Liver (tissue), 3 donors: ENCODE results near the gene CWF19L2.

Experiments
- ATF3 ChIP-seq: IDR thresholded peaks from 2 replicates; pipeline ENCODE4 v1.6.1; 2016; ENCODE audit warnings: antibody characterized with exemption
- EGR1 ChIP-seq, 2 donors: IDR thresholded peaks; 2 replicates each; pipeline ENCODE4 v1.6.1; 2016 to 2018; ENCODE audit warnings: antibody characterized with exemption in 2 of 2, low read depth in 2 of 2
- GABPA ChIP-seq, 2 donors: IDR thresholded peaks in 1 of 2; conservative IDR thresholded peaks in 1 of 2; 2 replicates each; pipeline ENCODE4 v1.6.1; 2016; ENCODE audit warnings: antibody characterized with exemption in 2 of 2, mild to moderate bottlenecking in 1 of 2, moderate library complexity in 1 of 2
- HNF4A ChIP-seq, 2 donors: conservative IDR thresholded peaks; 2 replicates each; pipeline ENCODE4 v1.6.1; 2016; ENCODE audit warnings: antibody characterized with exemption in 2 of 2, mild to moderate bottlenecking in 2 of 2
- JUND ChIP-seq, 2 donors: IDR thresholded peaks; 2 replicates each; pipeline ENCODE4 v1.6.1; 2016; ENCODE audit warnings: antibody characterized with exemption in 2 of 2
- RAD21 ChIP-seq, 2 donors: IDR thresholded peaks; 2 replicates each; pipeline ENCODE4 v1.6.1; 2016; ENCODE audit warnings: antibody characterized with exemption in 2 of 2, mild to moderate bottlenecking in 2 of 2
- REST ChIP-seq: IDR thresholded peaks from 2 replicates; pipeline ENCODE4 v1.6.1; 2016; ENCODE audit warnings: antibody characterized with exemption, mild to moderate bottlenecking
- RXRA ChIP-seq, 2 donors: IDR thresholded peaks; 2 replicates each; pipeline ENCODE4 v1.6.1; 2017 to 2018; ENCODE audit warnings: antibody characterized with exemption in 2 of 2, mild to moderate bottlenecking in 1 of 2
- TAF1 ChIP-seq: conservative IDR thresholded peaks from 2 replicates; pipeline ENCODE4 v1.6.1; 2016; ENCODE audit warnings: antibody characterized with exemption, mild to moderate bottlenecking
- TF ChIP-seq, protein P1 (sequence below): fragments of 150-350 bp; IDR thresholded peaks from 2 replicates; pipeline ENCODE4 v1.5.1; 2017; ENCODE audit warnings: improper control_type of control experiment, low read depth, low read length; ENCODE audit not compliant: missing input control
- TF ChIP-seq, protein P2 (sequence below): IDR thresholded peaks from 2 replicates; pipeline ENCODE4 v1.6.1; 2016; ENCODE audit warnings: antibody characterized with exemption
- donor health status: healthy.
- donor health status: healthy.

DNA sequence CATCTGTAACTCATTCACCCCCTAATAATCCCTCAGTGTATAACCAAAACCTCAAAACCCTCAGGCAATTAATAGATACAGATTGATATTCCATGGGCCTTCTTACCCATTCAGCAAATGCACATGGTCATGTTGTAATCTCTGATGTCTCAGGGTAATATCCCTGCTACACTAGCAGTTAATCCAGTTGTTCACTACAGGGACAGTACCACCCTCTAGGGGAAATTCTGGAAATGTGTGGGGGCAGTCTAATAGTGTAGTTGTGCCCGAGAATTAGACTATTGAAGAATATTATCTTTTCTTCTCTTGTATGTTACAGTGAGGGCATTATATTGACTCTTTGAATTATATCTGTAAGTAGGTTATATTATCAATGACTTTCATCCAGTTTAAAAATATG lies 175.4 kb downstream of the CWF19L2 start:
- TF ChIP-seq, protein P1, sequence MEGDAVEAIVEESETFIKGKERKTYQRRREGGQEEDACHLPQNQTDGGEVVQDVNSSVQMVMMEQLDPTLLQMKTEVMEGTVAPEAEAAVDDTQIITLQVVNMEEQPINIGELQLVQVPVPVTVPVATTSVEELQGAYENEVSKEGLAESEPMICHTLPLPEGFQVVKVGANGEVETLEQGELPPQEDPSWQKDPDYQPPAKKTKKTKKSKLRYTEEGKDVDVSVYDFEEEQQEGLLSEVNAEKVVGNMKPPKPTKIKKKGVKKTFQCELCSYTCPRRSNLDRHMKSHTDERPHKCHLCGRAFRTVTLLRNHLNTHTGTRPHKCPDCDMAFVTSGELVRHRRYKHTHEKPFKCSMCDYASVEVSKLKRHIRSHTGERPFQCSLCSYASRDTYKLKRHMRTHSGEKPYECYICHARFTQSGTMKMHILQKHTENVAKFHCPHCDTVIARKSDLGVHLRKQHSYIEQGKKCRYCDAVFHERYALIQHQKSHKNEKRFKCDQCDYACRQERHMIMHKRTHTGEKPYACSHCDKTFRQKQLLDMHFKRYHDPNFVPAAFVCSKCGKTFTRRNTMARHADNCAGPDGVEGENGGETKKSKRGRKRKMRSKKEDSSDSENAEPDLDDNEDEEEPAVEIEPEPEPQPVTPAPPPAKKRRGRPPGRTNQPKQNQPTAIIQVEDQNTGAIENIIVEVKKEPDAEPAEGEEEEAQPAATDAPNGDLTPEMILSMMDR: no peak
- no peak for TF ChIP-seq JUND (IDR thresholded peaks at IDR 0.05)
- no peak for TF ChIP-seq EGR1 (IDR thresholded peaks at IDR 0.05; ENCODE audit: low read depth in 2 of 2)
- no peak for TF ChIP-seq RAD21 (IDR thresholded peaks at IDR 0.05)
- TF ChIP-seq ATF3: no peak
- no peak for TF ChIP-seq HNF4A (conservative IDR thresholded peaks at IDR 0.05)
- TF ChIP-seq, protein P2, sequence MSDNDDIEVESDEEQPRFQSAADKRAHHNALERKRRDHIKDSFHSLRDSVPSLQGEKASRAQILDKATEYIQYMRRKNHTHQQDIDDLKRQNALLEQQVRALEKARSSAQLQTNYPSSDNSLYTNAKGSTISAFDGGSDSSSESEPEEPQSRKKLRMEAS: no peak
- no peak for TF ChIP-seq GABPA (IDR thresholded peaks at IDR 0.05 in 1 of 2, conservative IDR thresholded peaks at IDR 0.05 in 1 of 2)
- TF ChIP-seq REST: no peak
- no peak for TF ChIP-seq TAF1
- no peak for TF ChIP-seq RXRA (IDR thresholded peaks at IDR 0.05)
